Islet precursor cell (in vitro differentiated cells): Measurements from ENCODE around the gene OR8D4.
"Not testable (repeated sequence)": the region's sequence is repeated elsewhere in the genome, so short reads cannot be mapped to it uniquely, and the experiment has no call there.

ENCODE experiments used
- DNase-seq: peaks from one replicate; pipeline ENCODE4 v3.0.0-alpha.2; 2018

OR8D4 gene

DNA sequence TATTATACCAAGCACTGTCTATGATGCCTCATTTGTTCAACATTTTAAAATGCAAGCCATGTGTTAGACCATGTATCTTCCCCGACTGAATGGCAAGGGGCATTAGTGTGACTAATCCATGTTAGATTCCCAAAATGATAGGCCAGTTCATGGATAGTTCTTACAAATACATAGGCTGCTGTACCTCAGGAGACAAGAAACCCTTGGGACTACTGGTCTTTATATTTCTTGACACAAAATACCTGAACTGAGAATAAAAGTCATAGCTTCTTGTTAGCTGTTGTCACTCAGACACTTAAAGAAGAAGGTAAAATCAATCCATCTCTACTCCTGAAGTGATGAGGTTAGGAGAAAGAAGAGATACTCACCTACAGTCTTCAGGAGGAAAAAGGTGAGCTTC lies at the start of gene OR8D4:
Gene OR8D4, plus strand, starts transcription at position 301 of the 400 bp plus-strand sequence. CDS start 4,265 bp downstream, outside the sequence.
- no peak for DNase-seq

- DNase-seq: no peak
These were observed 49.6 kb upstream of the OR8D4 start for GRCh38 chr11:123852321-123852720.

GRCh38 chr11:123853038-123853437 lies 48.9 kb upstream of the OR8D4 start:
- DNase-seq: no peak

GRCh38 chr11:123856444-123856843 lies 45.5 kb upstream of the OR8D4 start:
- no peak for DNase-seq

DNA sequence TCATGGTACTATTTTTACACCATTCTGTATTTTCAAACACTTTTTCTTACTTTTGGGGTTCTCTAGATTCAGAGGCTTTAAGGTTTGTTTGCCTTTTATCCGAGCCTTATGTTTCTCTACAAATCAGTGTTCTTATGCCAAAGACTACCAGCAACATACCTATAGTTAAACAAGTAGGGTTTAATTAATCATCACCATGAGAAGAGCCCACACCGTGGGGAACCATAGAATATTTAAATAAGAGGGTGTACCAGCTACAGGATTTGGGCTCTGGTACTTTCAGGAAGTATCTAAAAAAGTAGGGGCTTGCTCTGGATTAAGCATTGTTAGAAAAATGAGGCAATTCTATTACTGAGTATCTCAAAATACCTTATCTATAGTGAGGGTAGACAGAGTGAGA lies 42.2 kb upstream of the OR8D4 start:
- DNase-seq: no peak

DNA sequence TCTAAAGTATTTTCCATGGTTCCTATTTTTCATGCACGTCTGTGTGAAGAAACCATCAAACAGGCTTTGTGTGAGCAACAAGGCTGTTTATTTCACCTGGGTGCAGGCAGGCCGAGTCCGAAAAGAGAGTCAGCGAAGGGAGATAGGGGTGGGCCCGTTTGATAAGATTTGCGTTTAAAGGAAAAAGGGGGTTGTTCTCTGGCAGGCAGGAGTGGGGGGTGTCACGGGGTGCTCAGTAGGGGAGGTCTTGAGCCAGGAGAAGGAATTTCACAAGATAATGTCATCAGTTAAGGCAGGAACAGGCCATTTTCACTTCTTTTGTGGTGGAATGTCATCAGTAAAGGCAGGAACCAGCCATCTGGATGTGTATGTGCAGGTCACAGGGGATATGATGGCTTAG lies 36.7 kb upstream of the OR8D4 start:
- not testable (repeated sequence) for DNase-seq

DNA sequence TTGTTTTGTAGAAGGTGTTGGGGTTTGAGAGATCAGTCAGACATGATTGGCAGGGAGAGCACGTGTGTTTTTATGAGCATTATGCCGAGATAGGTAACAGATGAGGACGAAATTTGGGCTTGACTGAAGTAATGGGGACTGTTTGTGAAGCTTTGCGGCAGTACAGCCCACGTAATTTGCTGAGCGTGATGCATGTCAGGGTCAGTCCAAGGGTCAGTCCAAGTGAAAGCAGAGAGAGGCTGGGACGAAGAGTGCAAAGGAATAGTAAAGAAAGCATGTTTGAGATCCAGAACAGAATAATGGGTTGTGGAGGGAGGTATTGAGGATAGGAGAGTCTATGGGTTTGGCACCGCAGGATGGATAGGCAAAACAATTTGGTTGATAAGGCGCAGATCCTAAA lies 34.2 kb upstream of the OR8D4 start:
- DNase-seq: not testable (repeated sequence)

GRCh38 chr11:123880912-123881311 lies 21.1 kb upstream of the OR8D4 start:
- no peak for DNase-seq

GRCh38 chr11:123885570-123885969 lies 16.4 kb upstream of the OR8D4 start, which contains the start of gene TMEM225:
Gene TMEM225 (minus strand): TSS chr11:123885670. CDS start chr11:123885425, 245 bp downstream.
- no peak for DNase-seq

DNA sequence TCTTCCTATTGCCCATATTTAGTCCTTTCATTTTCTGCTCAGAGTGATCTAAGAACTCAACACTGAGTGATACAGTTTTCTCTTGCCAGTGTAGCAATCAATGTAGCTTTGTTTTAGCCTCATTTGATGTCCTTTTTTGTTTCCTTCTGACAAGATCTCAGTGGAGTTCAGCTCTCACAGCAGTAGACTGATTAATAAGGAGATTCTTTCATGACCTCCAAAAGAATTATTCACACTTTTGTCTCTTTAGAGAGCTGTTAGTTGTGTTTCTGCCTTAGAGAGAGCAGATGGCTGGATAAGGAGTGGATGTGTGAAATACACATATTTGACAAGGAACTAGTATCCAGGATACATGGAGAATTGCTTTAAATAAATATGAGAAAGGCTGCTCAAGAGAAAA lies 9.9 kb upstream of the OR8D4 start:
- DNase-seq: no peak

GRCh38 chr11:123899792-123900191 lies 2.2 kb upstream of the OR8D4 start:
- no peak for DNase-seq

- DNase-seq: no peak
These were observed 2.0 kb downstream of the OR8D4 start for GRCh38 chr11:123903932-123904331.

DNA sequence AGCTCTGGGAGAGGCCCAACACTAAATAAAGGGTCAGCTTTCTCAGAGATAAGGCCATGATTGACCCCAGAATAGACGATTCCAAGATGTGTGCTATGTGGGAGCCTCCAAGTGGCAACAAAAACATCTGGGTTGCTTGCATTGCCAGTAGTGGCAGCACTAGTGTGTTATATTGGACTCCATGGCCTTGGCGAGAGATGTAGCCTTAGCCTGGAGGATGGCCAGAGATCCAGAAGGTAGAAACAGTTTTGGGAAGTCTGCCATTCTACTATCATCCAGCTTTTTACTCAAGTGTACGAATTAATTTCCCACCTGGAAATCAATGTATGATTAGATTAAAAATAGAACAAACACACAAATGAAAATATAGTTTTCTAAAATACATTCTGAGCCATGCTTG lies 3.0 kb downstream of the OR8D4 start:
- no peak for DNase-seq

- DNase-seq: no peak
These were observed 3.9 kb downstream of the OR8D4 start for GRCh38 chr11:123905826-123906225.

DNA sequence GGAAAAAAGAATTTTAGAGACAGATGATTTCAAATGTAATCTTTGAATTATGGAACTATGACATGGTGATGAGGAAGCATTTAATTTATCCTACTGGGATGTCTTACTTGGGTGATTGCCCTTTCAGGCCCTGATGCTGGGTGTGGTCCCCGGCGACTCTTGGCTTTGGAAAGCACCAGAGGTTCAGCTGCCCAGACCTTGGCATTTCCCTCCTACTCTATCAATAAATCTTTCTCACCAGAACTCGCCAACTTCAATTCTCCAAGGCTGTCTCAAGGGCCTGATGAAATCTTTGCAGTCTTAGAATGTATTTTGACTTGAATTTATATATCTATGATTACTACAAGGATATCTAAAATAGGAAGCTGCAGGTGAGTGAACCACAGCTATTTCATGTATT lies 19.0 kb downstream of the OR8D4 start:
- no peak for DNase-seq

DNA sequence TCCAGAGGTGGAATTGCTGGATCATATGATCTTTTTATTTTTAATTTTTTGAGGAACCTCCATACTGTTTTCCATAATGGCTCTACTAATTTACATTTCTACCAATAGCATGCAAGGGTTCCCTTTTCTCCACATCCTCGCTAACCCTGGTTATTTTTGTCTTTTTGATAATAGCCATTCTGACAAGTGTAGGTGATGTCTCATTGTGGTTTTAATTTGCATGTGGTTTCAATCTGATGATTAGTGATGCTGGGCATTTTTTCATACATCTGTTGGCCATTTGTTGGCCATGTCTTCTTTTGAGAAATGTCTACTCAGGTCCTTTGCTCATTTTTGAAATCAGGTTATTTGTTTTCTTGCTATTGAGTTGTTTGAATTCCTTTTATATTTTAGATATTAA lies 22.1 kb downstream of the OR8D4 start:
- DNase-seq: no peak

DNA sequence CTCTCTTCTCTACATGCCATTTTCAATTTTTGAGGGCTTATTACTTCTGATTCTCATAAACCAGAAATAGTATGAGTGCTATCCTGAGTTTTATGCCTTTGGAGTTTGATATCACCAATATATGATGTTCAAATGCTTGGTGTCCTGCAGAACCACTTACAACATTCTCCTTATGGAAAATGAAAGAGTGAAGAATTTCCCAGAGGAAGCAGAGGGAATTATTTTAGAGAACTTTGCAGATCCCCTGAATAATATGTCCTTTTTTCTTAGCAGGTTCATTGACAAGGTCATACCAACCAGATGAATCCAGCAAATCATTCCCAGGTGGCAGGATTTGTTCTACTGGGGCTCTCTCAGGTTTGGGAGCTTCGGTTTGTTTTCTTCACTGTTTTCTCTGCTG lies 37.4 kb downstream of the OR8D4 start, which contains the start of gene OR4D5:
Gene OR4D5, plus strand, starts transcription at position 301 of the 400 bp plus-strand sequence. Its CDS starts 0 bp downstream, at position 301.
- DNase-seq: no peak

DNA sequence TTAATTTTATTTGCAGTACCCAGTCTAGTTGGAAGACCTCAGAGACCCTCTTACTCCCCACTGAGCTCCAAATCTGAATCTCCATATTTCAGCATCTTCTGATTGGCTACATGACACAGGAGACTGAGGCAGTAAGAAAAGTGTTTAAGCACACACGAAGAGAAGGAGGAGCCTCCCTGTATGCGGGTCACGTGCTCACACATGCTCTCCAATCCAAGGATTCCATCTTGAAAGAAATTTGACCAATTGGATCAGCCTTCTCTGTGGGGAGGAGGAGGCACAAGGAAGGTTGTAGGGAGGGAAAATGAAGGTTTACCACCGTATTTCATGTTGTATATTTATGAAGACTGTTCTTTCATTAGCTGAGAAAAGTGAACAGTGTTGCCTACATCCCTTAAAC lies 40.4 kb downstream of the OR8D4 start:
- DNase-seq: no peak

DNA sequence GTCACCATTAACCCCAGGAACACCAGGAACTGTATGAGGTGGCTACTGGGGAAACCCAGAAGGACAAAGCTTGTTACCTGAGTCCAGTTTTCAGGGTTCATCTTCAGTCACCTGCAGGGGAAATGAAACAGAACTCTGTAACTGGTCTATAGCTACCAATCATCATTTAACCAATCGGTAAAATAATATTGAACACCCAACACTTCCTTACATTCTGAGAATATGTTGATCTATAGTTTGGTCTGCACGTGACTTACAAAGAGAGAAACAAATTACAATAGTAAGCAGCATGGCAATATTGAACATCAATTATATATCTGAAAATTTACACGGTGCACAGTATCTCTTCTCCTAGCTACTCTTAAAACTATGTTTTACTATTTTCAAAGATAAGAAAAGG lies 41.8 kb downstream of the OR8D4 start, which contains the start of gene OR6T1:
Gene OR6T1, minus strand, starts transcription at position 101 of the 400 bp plus-strand sequence. Its CDS starts 0 bp downstream, at position 101.
- no peak for DNase-seq

- no peak for DNase-seq
These were observed 43.2 kb downstream of the OR8D4 start for GRCh38 chr11:123945132-123945531.

DNA sequence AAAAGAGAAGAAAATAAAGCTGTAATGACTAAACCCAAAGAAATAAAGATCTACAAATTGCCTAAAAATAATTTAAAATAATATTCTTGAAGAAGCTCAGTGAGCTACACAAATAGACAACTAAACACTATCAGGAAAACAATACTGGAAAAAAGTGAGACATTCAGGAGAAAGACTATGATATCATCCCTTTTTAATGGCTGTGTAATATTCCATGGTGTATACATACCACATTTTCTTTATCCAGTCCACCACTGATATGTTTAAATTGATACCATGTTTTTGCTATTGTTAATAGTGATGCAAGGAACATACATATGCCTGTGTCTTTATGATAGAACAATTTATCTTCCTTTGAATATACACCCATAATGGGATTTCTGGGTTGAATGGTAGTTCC lies 54.8 kb downstream of the OR8D4 start:
- no peak for DNase-seq
